Middle frontal gyrus (tissue), 1 donor: ENCODE results near the gene NCOA7.
"Not testable (repeated sequence)": the region's sequence is repeated elsewhere in the genome, so short reads cannot be mapped to it uniquely, and the experiment has no call there.

Experiments
- DNase-seq: peaks from one replicate; pipeline ENCODE4 v3.0.0-alpha.2; 2015; ENCODE audit warnings: low spot score; ENCODE audit errors: extremely low spot score

NCOA7 gene

GRCh38 chr6:125918681-125919566 is 128.2 kb downstream of the NCOA7 start:
- no peak for DNase-seq

DNA sequence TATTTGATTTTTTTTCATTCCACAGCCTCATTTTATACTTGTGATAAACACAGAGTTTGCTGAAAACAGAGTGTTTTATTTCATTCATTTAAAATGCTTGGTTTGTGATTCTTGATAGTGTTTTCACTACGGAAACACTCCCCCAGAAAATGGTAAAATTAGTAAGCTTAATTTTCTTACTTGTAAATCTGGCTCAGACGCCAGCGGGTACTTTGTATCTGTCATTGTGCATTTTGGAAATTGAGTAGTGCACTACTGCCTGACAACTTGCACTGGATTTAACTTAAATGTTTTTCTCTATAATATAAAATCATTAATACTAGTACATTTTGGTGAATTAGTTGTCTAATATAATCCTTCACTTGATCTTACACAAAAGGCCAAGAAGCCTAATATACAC is 128.9 kb downstream of the NCOA7 start:
- no peak for DNase-seq

- DNase-seq: no peak
These were observed 131.6 kb downstream of the NCOA7 start for GRCh38 chr6:125922322-125922860.

- no peak for DNase-seq
These were observed 132.7 kb downstream of the NCOA7 start for GRCh38 chr6:125923366-125923877.

DNA sequence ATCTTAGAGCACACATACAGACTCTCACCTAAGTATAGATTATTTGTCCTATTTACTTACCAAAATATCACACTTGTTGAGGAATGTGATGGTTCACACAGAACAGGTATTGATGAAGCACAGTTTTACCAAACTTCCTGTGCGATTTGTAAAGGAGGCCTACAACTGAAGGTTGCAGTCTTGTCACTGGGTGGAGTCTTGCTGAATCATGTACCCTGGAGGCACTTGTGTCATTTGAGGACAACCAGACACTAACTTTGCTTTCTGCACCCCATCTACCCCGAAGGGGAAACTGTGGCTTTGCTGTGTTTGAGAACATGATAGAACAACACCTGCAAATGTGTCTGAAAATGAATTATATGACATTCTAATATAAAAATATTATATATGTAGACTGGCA is 133.4 kb downstream of the NCOA7 start:
- DNase-seq: no peak

DNA sequence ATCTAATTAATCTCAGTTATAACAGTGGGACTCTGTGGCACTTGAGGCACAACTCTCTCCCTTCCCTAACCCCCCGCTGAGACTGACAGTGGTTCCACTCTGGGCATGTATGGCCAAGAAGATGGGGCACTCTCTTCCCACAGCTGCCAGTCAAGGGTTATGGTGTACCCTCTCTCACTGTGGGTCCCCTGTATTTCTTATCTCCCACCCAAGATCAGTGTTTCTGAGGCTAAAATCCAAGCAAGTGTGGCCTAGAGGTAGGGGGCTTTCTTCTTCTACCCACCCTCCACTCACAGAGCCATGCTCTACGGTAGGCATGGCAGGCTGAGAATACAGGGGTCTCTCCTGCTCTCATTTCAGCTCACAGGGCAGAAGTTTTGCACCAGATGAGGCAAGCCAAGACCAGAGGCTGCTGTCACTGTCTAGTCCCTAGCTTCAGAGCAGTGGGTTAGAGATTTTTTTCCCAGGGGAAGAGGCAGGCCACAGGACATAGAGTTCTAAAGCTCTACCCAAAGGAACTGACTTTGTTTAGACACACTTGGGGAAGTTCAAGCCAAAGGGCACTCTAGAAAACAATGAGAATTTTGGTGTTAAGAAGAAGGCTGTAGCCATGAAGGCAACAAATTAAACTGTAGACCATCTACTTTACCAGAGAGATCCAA is 134.1 kb downstream of the NCOA7 start:
- DNase-seq: no peak

DNA sequence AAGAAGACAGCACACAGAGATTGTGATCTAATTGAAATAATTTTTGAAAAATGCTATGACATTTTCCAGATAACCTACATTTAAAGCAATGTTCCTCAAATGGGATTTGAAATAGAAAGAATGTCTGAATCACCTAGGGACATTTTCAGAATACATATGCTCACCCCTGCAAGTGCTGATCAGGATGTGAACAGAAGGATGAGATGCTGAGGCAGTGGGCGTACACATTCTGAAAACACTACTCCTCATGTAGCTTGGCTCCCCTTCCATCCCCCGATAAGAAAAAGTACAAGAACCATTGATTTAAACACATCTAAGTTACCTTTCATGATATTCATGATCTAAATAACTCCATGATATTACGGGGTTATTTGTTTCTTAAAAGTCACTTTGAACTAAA is 136.0 kb downstream of the NCOA7 start:
- DNase-seq: no peak

DNA sequence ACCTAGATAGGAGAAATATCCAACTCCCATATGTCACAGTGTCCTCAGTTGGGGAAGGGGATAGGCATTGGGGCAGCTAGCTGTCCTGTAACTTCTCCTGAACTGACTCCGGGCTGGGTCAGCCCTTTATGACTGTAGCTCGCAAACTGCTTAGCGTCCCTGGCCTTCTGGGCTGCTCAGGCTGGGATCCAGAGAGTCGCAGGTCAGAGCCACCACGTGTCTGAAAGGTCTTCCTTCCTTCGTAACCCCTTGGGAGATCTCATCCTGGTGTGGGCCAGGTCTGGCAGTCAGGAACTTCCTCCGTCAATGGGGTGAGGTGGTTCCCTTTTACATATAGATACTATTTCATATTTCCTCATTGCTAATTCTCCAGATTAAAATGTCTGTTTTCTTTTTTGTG is 137.0 kb downstream of the NCOA7 start:
- no peak for DNase-seq

GRCh38 chr6:125930765-125931418 is 140.1 kb downstream of the NCOA7 start:
- DNase-seq: no peak

GRCh38 chr6:125931733-125932450 is 141.1 kb downstream of the NCOA7 start:
- DNase-seq: no peak

DNA sequence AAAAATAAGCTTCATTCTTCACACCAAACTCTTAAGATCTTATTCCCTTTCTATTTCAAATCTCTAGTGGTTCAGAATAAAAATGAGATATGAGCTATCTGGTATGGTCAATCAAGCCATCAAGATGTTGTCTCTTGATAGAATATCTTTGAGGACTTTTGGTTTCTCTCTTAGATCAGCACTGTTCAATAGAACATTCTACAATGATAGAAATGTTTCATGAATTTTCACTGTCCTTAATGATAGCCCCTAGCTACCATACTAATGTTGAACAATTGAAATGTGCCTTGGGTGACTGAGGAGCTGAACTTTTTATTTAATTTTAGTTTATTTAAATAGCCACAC is 141.7 kb downstream of the NCOA7 start:
- DNase-seq: no peak

- not testable (repeated sequence) for DNase-seq
These were observed 144.8 kb downstream of the NCOA7 start for GRCh38 chr6:125935520-125935919.

- no peak for DNase-seq
These were observed 148.3 kb downstream of the NCOA7 start for GRCh38 chr6:125939026-125939425.

DNA sequence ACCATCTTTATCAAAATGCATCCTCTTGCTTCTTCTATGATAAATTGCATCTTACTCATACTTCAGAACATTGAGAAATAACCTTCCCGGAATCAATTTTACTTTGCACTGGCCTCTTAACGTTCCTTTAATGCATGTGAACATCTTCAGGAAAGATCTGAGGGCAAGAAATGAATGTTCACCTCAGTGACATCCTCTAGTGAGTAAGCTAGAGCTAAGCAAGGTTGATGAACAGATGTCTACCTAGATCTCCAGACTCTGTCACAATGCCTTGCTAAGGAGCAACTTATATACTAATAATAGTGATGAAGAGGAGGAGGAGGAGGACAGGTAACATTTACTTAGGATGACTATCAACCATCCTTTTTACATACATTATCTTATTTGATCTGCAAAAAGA is 149.0 kb downstream of the NCOA7 start:
- DNase-seq: no peak

DNA sequence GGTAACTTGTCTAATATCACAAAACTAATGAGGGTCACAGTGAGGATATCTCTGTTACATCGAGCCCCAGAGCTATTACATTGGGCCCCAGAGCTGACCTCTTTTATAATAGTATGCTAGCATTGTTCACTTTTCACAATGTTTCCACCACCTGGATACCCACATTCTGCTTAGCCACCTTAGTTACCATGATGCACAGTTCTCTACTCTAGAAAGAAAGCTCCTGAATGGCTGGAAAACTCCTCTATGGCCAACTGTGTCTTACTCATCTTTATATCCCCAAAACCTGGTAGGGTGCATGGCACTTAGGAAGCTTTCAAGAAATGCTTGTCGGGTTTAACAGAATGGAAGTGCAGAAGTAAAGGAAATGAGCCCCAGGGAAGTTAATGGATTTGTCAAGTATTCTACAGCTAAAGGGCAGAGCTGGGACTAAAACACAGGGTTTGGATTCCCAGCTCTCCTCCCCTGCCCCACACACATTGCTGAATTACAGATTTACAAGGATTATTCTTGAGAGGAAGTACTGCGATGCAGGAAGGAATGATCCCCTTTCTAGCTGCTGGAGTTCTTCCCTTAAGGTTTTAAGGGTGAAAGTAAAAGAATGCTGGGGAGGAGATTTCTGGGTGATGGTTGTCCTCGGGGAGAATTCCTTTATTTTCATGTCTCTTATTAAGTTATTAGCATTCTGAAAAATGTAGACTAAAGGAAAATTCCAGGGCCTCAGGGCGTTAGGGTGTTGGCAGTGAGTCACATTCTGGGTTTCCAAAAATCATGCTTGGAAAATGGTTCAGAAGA is 149.7 kb downstream of the NCOA7 start:
- DNase-seq: no peak

GRCh38 chr6:125942672-125943527 is 152.1 kb downstream of the NCOA7 start:
- DNase-seq: no peak

- no peak for DNase-seq
These were observed 153.0 kb downstream of the NCOA7 start for GRCh38 chr6:125943528-125944433.

GRCh38 chr6:125944434-125944816 is 153.7 kb downstream of the NCOA7 start:
- DNase-seq: no peak
